Retinal pigment epithelial cell (primary cell): ENCODE results near the gene GALNT10.

ENCODE experiments used
- DNase-seq: peaks from one replicate; pipeline ENCODE4 v3.0.0-alpha.2; 2010; ENCODE audit warnings: low read depth
- H3K4me3 ChIP-seq: 2 replicates; pipeline ENCODE4 v1.5.1; 2011; ENCODE audit warnings: mild to moderate bottlenecking, low read length, control low read depth, moderate library complexity
- TF ChIP-seq, protein P1 (sequence below): conservative IDR thresholded peaks from 2 replicates; pipeline ENCODE4 v1.5.1; 2011; ENCODE audit warnings: low read depth, low read length, control low read depth, inconsistent platforms

The GALNT10 gene

DNA sequence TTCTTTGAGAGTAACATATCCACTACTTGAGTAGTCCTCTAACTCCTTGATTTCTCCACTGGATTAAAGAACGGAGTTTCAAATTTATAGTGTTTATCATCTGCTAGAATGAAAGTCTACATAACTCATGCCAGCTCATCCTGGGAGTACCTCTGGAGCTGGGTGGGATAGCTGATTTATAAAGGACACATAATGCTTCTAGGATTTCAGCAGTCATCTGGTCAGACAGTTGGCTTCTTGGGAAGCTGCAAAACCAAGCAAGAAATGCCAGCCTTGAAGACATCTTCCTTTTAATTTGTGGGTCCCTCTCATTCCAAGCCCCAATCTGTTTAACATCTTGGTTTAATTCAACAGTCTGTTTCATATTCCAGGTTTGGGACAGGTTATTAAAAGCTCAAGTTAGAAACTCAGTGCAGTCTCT, 3.2 kb downstream of the GALNT10 start:
- H3K4me3 ChIP-seq = no peak overlapping the region
- TF ChIP-seq, protein P1, sequence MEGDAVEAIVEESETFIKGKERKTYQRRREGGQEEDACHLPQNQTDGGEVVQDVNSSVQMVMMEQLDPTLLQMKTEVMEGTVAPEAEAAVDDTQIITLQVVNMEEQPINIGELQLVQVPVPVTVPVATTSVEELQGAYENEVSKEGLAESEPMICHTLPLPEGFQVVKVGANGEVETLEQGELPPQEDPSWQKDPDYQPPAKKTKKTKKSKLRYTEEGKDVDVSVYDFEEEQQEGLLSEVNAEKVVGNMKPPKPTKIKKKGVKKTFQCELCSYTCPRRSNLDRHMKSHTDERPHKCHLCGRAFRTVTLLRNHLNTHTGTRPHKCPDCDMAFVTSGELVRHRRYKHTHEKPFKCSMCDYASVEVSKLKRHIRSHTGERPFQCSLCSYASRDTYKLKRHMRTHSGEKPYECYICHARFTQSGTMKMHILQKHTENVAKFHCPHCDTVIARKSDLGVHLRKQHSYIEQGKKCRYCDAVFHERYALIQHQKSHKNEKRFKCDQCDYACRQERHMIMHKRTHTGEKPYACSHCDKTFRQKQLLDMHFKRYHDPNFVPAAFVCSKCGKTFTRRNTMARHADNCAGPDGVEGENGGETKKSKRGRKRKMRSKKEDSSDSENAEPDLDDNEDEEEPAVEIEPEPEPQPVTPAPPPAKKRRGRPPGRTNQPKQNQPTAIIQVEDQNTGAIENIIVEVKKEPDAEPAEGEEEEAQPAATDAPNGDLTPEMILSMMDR = no peak
- DNase-seq = no peak

DNA sequence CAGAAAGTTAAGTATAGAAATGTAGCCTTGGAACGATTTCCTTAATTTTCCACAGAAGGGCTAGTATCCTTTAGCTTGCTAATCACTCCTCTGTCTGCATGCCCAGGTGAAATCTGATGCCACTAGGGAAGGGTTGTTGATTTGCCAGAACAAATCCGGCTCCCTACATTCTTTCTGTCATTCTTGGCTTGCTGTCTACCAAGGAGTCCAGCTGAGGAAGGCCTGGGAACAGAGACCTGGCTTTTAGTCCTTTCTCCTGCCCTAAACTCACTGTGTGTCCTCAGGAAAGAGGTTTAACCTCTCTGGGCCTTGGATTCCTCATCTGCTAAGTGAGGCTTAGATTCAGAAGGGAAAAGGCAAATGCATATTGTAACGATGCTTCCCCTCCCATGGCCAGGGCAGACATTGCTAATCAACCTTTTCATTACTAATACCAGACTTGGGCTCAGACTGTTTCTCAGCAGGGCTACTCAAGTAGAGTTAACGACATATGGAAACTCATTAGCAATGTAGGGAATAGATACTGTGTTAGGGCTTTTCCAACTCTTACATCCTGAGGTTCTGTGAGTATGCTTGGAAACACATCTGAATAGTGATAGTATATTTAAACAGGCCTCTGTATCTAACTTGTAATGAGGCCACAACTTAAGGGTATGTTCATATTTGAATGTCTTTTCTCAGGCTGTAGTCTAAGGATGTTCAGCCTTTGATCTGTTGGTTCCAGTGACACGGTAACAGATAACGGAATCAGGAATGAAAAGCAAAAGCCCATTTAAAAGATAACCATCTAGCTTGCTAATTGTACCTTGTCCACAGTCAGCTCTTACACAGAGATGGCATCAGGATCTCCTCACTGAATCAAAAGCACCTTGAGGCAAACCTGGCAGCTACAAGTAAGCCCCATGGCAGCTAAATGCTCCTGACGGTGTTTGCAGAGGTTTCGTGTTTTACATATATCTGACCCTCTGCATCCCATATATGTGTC, 4.1 kb downstream of the GALNT10 start:
- TF ChIP-seq, protein P1 = no peak
- no peak for DNase-seq
- no peak overlapping the region for H3K4me3 ChIP-seq

DNA sequence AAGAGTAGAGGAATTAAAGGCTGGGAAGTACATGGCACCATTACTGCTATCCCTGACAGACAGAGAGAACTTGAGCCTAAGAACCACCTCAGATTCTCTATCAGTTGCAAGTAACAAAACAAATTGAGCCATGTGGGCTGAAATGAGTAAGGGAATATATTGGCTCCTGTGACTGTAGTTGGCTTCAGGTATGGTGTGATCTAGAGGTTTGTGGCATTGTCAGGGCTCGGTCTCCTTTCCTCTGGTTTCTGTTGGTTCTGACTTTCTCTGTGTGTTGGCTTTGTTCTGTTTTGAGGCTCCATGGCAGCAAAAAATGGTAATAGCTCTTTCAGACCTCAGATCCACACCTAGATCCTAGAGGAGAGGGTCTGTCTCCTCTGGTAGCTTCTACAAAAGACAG, 5.7 kb downstream of the GALNT10 start:
- no peak for DNase-seq
- TF ChIP-seq, protein P1 = no peak
- H3K4me3 ChIP-seq = no peak overlapping the region

DNA sequence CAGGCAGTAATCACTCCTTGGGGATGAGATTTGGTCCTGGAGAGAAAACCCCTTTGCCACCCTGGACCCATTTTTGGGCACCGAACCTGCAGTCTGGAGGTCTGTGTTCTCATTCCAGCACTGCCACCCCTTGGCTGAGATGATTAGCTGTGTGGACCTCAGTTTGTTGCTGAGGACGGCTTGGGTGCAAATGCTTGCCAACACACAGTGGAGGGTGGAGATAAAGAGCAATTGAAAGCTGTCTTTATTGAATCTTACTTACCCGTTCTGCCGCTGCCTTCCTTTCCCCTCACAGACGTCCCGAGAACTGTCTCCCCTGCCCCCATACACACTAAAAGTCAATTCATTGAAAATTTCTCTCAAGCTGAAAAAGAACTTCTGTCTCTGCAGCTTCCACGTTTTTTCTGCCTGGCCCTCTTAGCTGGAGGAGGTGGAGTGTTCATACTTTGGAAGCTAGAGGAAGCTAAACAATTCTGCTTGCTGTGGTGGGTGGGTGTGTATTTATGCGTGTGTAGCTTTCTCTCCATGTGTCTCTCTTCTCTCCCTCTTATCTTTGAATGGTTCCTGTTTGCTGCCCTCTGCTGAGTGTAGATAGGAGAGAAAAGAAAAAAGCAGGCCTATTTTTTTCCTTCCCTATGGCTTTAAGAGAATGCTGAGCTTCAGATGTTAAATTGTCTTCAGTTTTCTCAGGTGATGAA, 6.6 kb downstream of the GALNT10 start:
- no peak for DNase-seq
- TF ChIP-seq, protein P1 = peak; percentile 50
- H3K4me3 ChIP-seq = no peak overlapping the region

DNA sequence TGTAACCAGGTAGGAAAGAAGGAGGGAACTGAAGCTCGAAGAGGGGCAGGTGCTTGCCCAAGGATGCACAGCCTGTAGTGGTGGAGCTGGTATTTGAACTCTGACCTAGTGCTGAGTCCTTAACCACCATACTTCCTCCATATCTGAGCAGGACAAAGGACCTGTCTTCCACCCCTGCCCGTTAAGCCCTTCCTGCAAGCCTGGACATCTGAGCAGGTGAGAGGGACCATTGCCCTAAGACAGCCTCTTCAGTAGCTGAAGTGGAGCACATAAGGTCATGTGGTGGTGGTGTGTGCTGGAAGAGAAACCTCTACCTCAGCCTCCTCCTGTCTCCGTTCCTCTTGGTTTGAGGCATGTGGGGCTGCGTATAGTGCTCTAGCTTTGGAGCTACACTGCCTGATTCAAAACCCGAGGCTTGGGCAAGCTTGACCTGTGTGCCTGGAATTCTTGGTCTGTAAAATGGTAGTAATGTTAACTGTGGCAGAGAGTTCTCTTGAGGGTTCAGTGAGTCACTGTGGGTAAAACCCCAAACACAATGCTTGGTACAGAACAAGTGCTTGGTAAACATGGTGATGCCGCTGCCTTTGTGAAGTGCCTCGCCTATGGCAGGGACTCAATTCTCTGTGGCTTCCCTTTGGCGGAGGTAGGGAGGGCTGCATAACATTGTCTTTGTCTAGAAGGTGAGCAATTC, 7.4 kb downstream of the GALNT10 start:
- DNase-seq = no peak
- TF ChIP-seq, protein P1 = no peak
- H3K4me3 ChIP-seq = no peak overlapping the region

DNA sequence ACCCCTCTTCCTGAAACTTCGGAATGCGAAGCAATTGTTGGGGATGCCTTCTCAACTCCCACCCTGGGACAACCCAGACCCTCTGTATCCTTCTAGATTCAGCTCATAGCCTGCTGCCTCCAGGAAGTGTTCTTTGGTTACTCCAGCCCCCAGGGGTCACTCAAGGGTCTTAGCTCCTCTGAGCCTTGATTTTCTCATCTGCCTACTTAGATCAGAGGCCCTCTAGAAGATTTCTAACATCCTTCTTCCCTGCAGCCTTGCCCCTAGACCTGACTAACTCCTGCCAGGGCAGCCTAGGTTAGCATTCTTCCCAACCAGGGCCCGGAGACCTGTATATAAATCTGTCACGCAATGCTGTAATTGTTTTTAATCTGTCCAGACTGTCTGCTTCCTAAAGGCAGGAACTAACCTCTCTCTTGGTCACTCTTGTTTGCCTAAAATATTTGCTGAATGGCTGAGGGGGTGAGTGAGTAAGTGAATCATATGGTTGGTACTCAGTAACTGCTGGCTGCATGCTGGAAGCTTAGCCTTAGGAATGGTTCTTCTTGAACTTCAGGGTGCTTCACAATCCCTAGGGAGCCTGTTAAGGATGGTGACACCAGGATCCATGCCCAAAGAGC, 8.2 kb downstream of the GALNT10 start:
- no peak for DNase-seq
- TF ChIP-seq, protein P1 = no peak
- H3K4me3 ChIP-seq = no peak overlapping the region
